Activated CD4-positive, alpha-beta T cell treated with anti-CD3 and anti-CD28 coated beads, Interleukin-2, amount 50 U/mL, for 48 hours (primary cell): ENCODE measurements around the gene TBL1X.

Experiments
- DNase-seq, 2 experiments: peaks; one replicate each; pipeline ENCODE4 v3.0.0-alpha.2; 2020

TBL1X gene

DNA sequence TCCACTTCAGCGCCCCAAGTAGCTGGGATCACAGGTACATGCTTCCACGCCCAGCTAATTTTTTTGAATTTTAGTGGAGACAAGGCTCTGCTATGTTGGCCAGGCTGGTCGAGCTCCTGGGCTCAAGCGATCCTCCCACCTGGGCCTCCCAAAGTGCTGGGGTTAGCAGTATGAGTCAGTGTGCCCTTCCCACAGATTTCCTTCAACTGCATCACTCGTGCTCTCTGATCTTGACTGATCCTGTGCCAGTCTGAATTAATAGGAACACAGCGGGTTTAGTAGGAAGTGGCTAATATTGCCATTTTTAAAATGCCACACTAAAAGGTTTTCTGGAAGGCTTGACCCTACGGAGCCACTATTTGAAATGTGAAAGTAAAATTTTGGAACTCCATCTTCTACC, 317.1 kb downstream of the TBL1X start:
- DNase-seq = no peak

DNA sequence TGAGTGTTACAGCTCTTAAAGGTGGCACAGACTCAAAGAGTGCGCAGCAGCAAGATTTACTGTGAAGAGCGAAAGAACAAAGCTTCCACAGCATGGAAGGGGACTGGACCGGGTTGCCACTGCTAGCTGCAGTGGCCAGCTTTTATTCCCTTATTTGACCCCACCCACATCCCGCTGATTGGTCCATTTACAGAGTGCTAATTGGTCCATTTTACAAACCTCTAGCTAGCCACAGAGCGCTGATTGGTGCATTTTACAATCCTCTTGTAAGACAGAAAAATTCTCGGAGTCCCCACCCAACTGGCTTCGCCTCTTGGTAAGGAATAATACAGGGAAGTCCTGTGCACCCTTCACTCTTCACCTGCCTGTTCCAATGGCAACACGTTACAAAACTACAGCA, 319.5 kb downstream of the TBL1X start:
- DNase-seq = no peak

DNA sequence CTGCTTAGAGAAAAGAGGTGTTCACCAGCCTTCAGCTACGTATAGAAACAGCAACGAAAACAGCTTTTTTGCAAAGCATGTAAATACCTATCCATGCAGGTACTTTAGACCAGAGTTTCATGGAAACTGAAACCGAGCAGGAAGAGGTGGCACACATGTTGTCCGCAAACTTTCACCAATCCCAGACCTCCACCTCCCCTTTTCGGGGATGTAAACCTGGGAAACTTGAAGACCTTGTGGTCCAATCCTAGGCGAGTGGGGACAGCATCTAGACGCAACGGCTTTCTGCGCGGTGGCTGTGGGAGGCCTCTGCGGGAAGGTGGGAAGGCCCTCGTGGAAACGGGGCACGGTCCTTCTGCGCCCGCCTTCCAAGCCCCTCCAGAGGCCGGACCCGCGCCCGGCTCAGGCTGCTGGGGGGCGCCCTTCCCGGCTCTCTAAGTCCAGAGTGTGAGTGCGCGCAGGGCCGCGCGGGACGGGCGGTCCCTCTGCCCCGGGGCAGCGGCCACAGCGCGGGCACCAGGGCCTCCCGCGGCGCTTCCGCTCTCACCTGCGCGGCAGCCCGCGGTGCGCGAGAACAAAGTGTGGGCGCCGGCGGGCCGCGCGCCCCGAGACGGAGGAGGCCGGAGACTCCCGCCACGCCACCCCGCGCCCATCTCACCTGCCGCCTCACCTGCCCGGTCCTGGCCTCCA, 320.5 kb downstream of the TBL1X start:
- no peak for DNase-seq

DNA sequence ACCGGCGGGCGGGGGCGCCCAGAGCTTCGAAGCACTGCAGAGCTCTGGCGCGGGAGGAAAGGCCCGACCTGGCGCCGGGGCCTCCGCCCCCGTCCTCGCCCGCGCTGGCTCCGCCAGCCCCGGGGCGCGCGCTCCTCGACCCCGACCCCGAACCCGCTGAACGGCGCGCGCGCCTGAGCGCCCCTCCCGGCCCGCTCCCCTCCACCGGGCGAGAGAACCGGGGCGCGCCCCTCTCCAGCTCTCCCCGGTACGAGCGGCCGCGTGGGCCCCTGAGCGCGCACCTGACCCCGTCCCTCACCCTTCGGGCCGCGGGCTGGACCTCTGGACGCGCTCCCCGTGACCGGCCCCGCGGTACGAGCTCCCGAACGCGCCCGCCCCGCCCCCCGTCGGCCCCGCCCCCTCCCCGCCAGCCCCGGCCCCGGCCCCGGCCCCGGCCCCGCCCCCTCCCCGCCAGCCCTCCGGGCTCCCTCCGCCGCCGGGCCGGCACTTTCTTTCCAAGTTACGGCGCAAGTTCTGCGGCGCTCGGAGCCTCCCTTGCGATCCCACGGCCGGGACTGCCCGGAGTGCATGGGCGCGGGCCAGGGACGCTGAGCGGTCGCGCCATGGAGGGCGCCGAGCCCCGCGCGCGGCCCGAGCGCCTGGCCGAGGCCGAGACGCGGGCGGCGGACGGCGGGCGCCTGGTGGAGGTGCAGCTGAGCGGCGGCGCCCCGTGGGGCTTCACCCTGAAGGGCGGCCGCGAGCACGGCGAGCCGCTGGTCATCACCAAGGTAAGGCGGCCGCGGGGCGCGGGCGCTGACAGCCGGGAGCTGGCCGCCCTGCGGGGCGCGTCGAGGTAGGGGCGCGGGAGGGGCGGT, 321.3 kb downstream of the TBL1X start, which contains the start of gene SHROOM2:
Gene SHROOM2 (plus strand): TSS at position 486 of the 854 bp plus-strand sequence. CDS start 117 bp downstream, at position 603.
- no peak for DNase-seq

DNA sequence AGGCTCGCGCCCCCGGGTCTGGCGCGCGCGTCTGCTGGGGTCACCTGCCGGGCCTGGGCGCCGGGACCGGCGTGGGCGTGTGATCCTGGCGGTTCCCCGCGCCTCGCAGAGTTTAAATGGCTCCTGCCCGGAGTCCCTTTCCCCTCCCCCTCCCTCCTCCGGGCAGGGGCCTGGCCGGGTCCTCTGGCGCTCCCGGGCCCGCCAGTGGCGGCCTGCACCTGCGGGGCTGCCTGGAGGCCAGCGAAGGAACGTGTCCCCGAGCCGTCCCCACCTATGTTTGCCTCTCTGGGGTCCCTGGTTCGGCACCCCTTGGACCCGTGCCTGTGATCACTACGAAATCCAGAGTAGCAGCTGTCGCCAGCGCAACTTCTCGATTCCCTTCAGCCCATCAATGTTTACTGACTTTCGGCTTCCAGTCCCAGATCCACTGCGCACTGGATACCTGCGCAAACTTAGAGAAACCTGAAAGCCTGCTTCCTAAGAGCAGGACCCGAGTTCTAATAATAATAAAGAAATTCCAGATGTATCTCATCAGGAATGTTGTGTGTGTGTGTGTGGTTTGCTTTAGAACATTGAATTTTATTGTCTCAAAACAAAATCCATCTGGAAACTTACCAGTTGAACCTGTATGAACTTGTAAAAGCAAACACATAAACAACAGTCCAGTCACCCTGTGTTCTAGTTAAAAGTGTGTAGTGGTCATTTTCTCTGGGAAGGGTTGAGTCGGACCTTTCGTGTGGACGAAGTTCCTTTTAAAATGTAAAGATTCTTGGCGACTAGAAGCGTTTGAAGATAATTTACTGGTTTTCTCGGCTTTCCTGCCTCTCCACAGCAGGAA, 322.2 kb downstream of the TBL1X start:
- no peak for DNase-seq

DNA sequence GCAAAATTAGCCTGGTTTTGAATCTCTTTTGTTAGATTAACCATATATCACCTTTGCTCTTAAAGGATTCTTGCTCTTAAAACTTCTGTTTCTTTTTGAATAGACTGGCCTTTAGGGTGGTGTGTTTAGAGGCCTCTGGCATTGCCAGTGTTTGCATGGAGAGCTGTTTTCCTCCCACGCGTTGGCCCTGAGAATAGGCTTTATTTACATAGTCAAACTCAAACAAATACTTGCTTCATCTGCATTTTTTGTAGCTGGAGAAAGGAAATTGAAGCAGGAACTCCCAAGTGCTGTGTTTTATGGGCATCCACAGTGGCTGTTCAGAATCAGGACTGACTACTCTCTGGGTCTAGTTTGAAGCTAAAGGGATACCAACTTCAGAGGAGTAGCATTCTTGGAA, 324.1 kb downstream of the TBL1X start:
- no peak for DNase-seq

DNA sequence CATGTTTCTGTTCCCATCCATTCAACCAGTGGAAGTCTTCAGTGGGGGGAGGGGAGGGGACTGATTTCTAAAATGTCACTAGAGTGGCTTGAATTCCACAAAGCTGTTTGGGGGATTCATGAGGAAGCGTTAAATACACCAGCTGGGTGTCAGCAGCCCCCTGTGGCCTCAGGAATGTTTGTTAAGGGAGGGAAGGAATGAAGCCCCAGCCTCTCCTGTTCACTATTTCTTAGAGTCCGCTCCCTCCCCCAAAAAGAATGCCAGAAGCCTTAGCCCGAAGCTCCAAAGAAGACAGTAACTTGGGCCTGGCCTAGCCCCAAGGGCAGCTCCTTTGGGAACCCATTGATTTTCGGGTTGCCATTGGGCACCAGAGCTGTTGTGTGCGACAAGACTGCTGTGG, 324.7 kb downstream of the TBL1X start:
- DNase-seq = no peak
